H1 (cell line): ENCODE measurements around the gene GNB1L. TPM values are rescaled to one million over a fixed set of nuclear protein-coding genes. Genes with fewer than 3 reads are reported as not detected.

ENCODE experiments used
- JUN ChIP-seq: IDR thresholded peaks from 2 replicates; pipeline ENCODE4 v1.6.1; 2011; ENCODE audit warnings: low read depth, mild to moderate bottlenecking, improper control_type of control experiment, low read length
- RXRA ChIP-seq: IDR thresholded peaks from 2 replicates; pipeline ENCODE4 v1.6.1; 2011; ENCODE audit warnings: low read depth, mild to moderate bottlenecking, low read length, moderate library complexity; ENCODE audit not compliant: insufficient read depth
- SRF ChIP-seq: IDR thresholded peaks from 2 replicates; pipeline ENCODE4 v1.6.1; 2011; ENCODE audit warnings: mild to moderate bottlenecking, low read depth, low read length, moderate library complexity
- polyA plus RNA-seq, 7 experiments: library from polyadenylated mRNA; depleted of rRNA in 3 of 7; stranded (reverse) in 5 of 7; unstranded in 2 of 7; fragments of >200 nt in 5 of 7; fragments of 200-250 nt in 2 of 7; gene quantifications; 1 replicate in 5 of 7; 2 replicates in 1 of 7; 4 replicates in 1 of 7; pipeline versions ENCODE4 v1.2.1 to v1.2.3, GENCODE V29; 2011 to 2013; ENCODE audit warnings: missing spikeins in 2 of 7, mixed read lengths in 2 of 7
- total RNA-seq: library from RNA; stranded (reverse); fragmentation: NEBNext Ultra II Directional; extraction: Animal tissue kit (Norgen Biotek cat#: 25700); gene quantifications from 2 replicates; pipeline ENCODE4 v1.2.1, GENCODE V29; 2021

GNB1L gene
- total and polyA plus RNA-seq, 2 of the 8 experiments (the other 6 are each of a cell fraction or from before 2014, with no cell fraction given): 14.0 to 15.6 TPM

GRCh38 chr22:19904174-19904856 lies 49.6 kb upstream of the GNB1L start (continued):
- TF ChIP-seq SRF: no peak
- TF ChIP-seq RXRA: no peak
- no peak for TF ChIP-seq JUN
